Stimulated activated naive CD4-positive, alpha-beta T cell (primary cell): ENCODE measurements around the gene TDRD7.

Source experiments
- DNase-seq, 6 experiments: peaks; one replicate each; lab custom pipeline; 2025; lab: John Stamatoyannopoulos, UW

The TDRD7 gene

GRCh38 chr9:97504381-97505216, 92.7 kb downstream of the TDRD7 start:
- DNase-seq: no peak

- DNase-seq: no peak
Observed at GRCh38 chr9:97505845-97506244, 93.9 kb downstream of the TDRD7 start.

DNA sequence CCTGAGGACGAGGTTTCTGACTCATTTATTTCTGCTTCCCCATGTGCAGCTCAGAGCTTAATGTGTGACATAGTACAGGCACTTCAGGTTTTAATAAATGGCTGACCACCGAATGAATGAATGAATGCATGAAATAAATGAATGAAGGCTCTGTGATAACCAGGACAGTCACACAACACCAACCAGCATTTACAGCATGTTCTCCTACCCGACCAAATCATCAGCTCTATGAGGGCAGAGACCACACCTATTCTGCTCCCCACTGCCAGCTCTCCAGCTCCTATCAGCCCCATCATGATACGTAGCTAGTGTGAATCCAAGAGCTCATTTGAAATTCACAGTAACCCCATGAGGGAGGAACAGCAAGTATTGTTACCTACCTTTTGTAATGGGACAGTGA, 94.4 kb downstream of the TDRD7 start:
- DNase-seq: no peak

GRCh38 chr9:97506787-97507186, 94.9 kb downstream of the TDRD7 start:
- DNase-seq: no peak

DNA sequence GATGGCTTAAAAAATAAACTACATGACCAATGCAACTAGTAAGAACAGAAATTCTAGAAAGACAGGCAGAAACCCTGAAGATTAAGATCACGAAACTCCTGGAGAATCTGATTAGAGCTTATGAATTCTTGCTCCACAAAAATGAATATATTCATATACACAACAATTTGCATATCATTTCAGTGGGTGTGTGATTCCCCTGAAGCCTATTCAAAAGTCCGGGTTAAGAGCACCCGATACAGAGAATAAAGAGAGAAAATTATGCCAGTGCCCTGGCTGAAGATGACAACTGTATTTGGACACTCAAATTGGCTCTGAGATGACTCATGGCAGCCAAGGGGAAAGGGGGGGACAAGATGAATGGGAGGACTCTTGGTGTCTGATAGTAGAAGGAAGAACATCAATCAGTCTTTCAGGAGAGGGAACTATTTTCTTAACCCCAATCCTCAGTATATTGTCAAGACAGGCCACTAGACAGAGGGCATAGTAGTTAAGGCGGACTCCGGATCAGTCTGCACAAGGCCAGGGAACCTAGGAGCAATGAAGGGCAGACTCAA, 95.6 kb downstream of the TDRD7 start:
- DNase-seq: no peak

- DNase-seq: no peak
Observed at GRCh38 chr9:97508852-97509251, 97.0 kb downstream of the TDRD7 start.

DNA sequence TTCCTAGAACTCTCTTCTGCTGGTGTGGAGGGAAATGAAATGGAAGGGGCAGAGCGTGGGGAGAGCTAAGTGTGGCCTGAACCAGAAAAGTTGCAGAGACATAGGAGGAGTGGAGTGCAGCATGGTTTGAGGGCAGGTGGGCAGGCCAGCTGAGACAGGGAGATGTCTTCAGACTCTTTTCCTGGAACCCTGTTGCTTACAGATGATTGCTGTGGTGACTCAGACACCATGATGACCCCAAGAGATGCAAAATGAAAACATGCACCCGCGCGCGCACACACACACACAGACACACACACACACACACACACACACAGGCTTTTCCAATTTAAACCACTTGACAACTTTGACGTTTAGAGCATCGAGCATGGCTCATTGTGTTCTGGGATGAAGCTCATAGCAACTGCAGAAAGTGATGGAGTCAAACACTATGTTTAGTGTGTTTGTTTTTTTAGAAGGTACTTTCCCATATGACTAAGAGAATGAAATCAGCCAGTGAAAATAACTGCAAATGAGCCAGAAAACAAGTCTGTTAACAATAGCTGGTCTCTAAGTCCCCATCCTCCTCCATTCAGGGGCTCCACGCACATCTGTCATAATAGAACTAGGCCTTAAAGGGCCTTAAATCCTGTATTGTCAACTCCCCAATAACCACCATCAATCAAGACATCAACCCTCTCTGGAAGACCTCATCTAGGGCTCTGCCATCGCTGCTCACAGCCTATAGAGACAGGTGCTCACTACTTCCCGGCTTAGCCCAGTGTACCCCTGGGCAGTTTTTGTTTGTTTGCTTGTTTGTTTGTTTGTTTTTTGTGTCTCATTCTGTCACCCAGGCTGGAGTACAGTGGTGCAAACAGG, 99.1 kb downstream of the TDRD7 start:
- no peak for DNase-seq

GRCh38 chr9:97511655-97512427, 99.9 kb downstream of the TDRD7 start:
- no peak for DNase-seq

DNA sequence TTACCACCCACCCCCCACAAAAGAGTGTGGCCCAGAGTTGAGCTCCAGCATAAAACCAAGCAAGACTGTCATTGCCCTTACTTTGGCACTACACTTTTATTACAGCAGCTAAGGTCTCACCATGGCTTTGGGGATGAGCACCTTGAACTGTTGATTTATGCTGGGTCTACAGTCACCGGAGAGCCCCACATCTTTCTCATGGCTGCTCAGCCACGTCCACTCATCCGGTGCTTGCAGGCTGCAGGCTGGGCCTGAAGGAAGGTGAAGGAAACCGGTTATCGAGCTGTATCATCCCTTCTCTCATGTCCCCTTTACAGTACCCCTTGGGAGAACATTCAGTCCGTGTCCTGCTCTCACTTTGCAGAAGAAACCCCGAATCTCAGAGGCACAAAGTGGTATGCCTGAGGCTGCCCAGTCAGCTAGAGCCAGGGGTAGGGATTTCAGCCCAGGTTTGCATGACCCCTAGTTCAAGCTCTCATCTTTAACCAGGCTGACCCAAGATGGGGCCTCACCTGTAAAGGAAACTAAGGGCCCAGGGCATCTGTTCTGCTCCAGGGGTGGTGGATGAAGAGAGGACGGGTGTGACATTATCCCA, 101.2 kb downstream of the TDRD7 start:
- DNase-seq: no peak

DNA sequence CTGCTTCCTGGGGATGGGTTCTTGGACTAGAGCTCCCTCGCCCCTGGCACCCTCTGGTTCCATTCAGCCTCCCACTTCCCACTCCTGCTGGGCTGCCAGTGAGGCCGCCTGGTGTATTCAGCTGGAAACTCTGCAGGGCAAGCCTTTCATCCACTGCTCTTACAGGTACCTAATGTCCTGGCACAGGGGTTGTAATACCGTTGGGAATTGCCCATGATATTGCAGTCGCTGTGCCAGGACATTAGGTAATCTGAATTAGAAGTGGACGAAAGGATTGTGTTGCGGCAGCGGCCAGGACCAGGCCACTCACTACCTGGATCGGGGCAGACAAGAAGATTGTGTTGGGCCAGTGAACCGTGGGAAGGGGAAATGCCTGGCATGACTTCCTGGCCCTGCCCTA, 102.6 kb downstream of the TDRD7 start:
- DNase-seq: no peak

- DNase-seq: no peak
Observed at GRCh38 chr9:97515662-97516061, 103.8 kb downstream of the TDRD7 start.

- DNase-seq: no peak
Observed at GRCh38 chr9:97516111-97516510, 104.2 kb downstream of the TDRD7 start.

- no peak for DNase-seq
Observed at GRCh38 chr9:97517331-97518089, 105.6 kb downstream of the TDRD7 start.

- DNase-seq: no peak
Observed at GRCh38 chr9:97518166-97518908, 106.4 kb downstream of the TDRD7 start.

- DNase-seq: no peak
Observed at GRCh38 chr9:97518909-97519307, 107.0 kb downstream of the TDRD7 start.

DNA sequence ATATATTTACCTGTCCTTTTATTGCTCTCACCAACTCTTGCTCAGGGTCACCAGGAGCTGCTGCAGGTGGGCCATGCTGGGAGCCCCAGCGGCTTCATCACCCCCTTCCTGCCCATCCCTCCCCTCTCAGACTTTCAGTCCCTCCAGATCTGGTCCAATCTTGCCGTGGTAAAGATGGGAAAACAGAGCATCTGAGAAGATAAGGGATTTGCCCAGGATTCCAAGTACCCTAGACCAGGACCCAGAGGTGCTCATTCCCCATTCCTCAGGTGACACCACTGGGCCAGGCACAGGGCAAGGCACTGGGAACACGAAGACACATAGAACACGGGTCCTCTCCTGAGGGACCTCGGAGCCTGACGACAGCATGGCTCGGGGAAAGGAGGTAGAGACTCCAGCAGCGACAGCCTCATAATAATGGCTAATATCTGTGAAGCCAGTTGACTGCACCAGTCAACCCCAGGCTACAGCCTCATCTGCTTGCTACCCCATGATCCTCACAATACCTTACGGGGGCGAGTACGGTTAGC, 107.6 kb downstream of the TDRD7 start:
- DNase-seq: no peak

DNA sequence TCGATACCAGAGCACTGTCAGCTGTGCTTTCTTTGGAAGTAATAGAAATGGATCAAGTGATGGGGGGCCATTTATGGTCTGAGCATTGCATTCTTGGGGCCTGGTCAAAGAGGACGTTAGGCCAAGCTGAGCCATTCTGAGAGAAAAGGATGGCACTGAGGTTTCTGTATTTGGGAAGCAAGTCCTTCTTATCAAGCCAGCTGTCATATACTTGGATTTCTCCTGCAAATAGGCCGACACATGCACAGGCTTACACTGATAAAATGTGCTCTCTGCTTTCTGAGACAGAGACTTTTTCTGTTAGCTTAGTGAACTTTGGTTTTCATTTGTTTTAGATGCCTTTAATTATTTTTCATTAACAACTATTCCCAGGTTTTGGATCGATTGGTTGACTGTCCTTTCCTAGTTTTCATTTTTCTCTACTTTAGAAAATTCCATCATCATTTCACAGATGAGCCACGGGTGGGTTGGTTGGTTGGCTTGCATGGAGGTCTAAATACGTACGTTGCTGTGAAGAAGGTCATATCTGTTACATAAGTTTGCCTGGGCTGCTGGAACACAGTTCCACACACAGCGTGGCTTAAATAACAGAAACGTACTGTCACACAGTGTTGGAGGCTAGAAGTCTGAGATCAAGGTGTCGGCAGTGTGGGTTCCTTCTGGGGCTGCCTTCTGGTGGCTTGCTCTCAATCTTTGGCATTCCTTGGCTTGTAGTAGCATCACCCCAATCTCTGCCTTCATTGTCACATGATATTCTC, 109.9 kb downstream of the TDRD7 start:
- no peak for DNase-seq

GRCh38 chr9:97524424-97524823, 112.5 kb downstream of the TDRD7 start:
- no peak for DNase-seq

DNA sequence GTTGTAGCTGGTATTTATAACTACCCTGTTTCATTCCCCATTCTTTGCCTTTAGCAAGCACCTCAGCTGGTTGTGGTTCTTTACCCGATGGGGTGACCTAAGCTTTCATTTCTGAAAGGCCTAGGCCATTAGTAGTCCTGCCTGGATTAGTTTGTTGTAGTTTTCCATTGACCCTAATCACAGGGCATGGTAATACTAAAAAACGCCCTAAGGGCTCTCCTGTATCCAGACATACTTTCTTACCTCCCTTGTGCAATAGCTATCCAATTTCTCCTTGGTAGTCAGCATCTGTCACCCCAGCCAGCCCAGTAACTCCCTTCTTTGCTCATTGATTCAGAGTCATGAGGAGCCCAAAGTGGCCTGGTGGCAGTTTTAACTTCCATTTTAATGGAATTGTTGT, 113.6 kb downstream of the TDRD7 start:
- no peak for DNase-seq
